K562 (cell line): ENCODE data around the gene GLG1. TPM values are rescaled to one million over a fixed set of nuclear protein-coding genes. Genes with fewer than 3 reads are reported as not detected.
"Not testable (repeated sequence)": the region's sequence is repeated elsewhere in the genome, so short reads cannot be mapped to it uniquely, and the experiment has no call there.

Experiments
- CTCFL ChIP-seq: IDR thresholded peaks from 2 replicates; pipeline ENCODE4 v1.6.1; 2011; ENCODE audit warnings: borderline replicate concordance, low read depth, mild to moderate bottlenecking, moderate library complexity, low read length; ENCODE audit not compliant: insufficient read depth, poor library complexity, severe bottlenecking
- DEAF1 ChIP-seq: fragments of 450-650 bp; formaldehyde crosslinking; IDR thresholded peaks from 2 replicates; pipeline ENCODE4 v1.4.0; 2020; ENCODE audit warnings: mild to moderate bottlenecking, moderate library complexity
- FOXK2 ChIP-seq, 2 experiments: fragments of 450-650 bp; IDR thresholded peaks in 1 of 2; conservative IDR thresholded peaks in 1 of 2; 2 replicates each; pipeline ENCODE4 v1.6.1; 2016; ENCODE audit warnings: low read depth in 2 of 2, mild to moderate bottlenecking in 1 of 2
- FOXM1 ChIP-seq, 2 experiments: fragments of 450-650 bp in 1 of 2; sonication (generic) in 1 of 2; formaldehyde crosslinking in 1 of 2; IDR thresholded peaks; 2 replicates each; pipeline versions ENCODE4 v1.6.1 to v1.9.0; 2017 to 2022; ENCODE audit warnings: low read depth in 2 of 2, mild to moderate bottlenecking in 2 of 2, missing genetic modification reagents in 1 of 2, moderate library complexity in 1 of 2
- RAD21 ChIP-seq, 2 experiments: fragments of 250-450 bp in 1 of 2; fragments of 450-650 bp in 1 of 2; sonication (Bioruptor Pico) in 1 of 2; formaldehyde crosslinking in 1 of 2; IDR thresholded peaks in 1 of 2; conservative IDR thresholded peaks in 1 of 2; 2 replicates each; pipeline versions ENCODE4 v1.4.0 to v1.8.0; 2020 to 2022; ENCODE audit warnings: mild to moderate bottlenecking in 2 of 2, moderate library complexity in 1 of 2
- REST ChIP-seq, 2 experiments: fragments of 450-650 bp; formaldehyde crosslinking in 1 of 2; IDR thresholded peaks; 2 replicates each; pipeline versions ENCODE4 v1.4.0 to v1.6.1; 2014 to 2020; ENCODE audit warnings: mild to moderate bottlenecking in 2 of 2, borderline replicate concordance in 1 of 2, low read depth in 1 of 2
- SMC3 ChIP-seq: conservative IDR thresholded peaks from 2 replicates; pipeline ENCODE4 v1.6.1; 2011; ENCODE audit warnings: low read depth, low read length, improper control_type of control experiment; ENCODE audit not compliant: insufficient read depth
- USF1 ChIP-seq: sonication (generic); formaldehyde crosslinking; IDR thresholded peaks from 2 replicates; pipeline ENCODE4 v1.9.0; 2022; ENCODE audit warnings: mild to moderate bottlenecking, missing genetic modification reagents
- USF2 ChIP-seq: sonication (generic); formaldehyde crosslinking; IDR thresholded peaks from 2 replicates; pipeline ENCODE4 v1.5.0; 2020; ENCODE audit warnings: missing genetic modification reagents
- ZNF134 ChIP-seq: fragments of 250-450 bp; sonication (Bioruptor Pico); conservative IDR thresholded peaks from 2 replicates; pipeline ENCODE4 v1.4.0; 2020
- polyA plus RNA-seq, 8 experiments: library from polyadenylated mRNA; depleted of rRNA in 4 of 8; stranded (reverse) in 5 of 8; unstranded in 3 of 8; fragments of >200 nt; fragmentation: Nextera tagmentation in 2 of 8; fragmentation: Illumina TruSeq in 1 of 8; extraction: Ambion mirVana in 2 of 8; extraction: Trizol in 1 of 8; gene quantifications; 2 replicates each; pipeline versions ENCODE4 v1.2.1 to v1.2.3, GENCODE V29; 2011 to 2014; ENCODE audit warnings: inconsistent platforms in 1 of 8, missing spikeins in 1 of 8
- total RNA-seq, 7 experiments: library from RNA; depleted of rRNA in 6 of 7; stranded (reverse); fragments of >200 nt in 6 of 7; fragmentation: Illumina TruSeq in 2 of 7; extraction: Trizol in 2 of 7; gene quantifications; 2 replicates each; pipeline versions ENCODE4 v1.2.1 to v1.2.3, GENCODE V29; 2011 to 2021; ENCODE audit warnings: low replicate concordance in 1 of 7

Gene GLG1
- total and polyA plus RNA-seq, 9 of the 15 experiments (the other 6 are each of a cell fraction or from before 2014, with no cell fraction given), result 6.2 to 36.0 (median 23.6) TPM

- TF ChIP-seq FOXK2 (conservative IDR thresholded peaks at IDR 0.05 in 1 of 2, IDR thresholded peaks at IDR 0.05 in 1 of 2; ENCODE audit: low read depth in 2 of 2) (peak in 1 of 2 experiments; percentile 65; a peak in 2 of 4 replicates), FOXM1 (IDR thresholded peaks at IDR 0.05; ENCODE audit: low read depth) (peak; percentile 50; the same call in 1 of the 2 replicates), SMC3 (0 out of 2 replicates have a peak, but pooled peaks have one; percentile 45), CTCFL (peak; percentile 32), ZNF134 (CRISPR knock-in tag) (peak; percentile 95), REST (IDR thresholded peaks at IDR 0.05; ENCODE audit: borderline replicate concordance) (peak; percentile 54; the same call in 1 of the 2 replicates), RAD21 (CRISPR knock-in tag; conservative IDR thresholded peaks at IDR 0.05 in 1 of 2, IDR thresholded peaks at IDR 0.05 in 1 of 2) (peak; percentile 49 to 76), USF1 (CRISPR knock-in tag) (peak; percentile 62), USF2 (0 out of 2 replicates have a peak, but pooled peaks have one; percentile 15), DEAF1 (CRISPR knock-in tag) (peak; percentile 32; the same call in 1 of the 2 replicates)
- not testable (repeated sequence) for TF ChIP-seq FOXM1, REST (CRISPR knock-in tag; IDR thresholded peaks at IDR 0.05; ENCODE audit: low read depth)
Measured at GRCh38 chr16:74430036-74430712, 176.7 kb downstream of the GLG1 start (continued).
